ENCODE results near the gene IMMP2L. TPM values are rescaled to one million over a fixed set of nuclear protein-coding genes. Genes with fewer than 3 reads are reported as not detected.

IMMP2L gene
- polyA plus RNA-seq, 1 donor from 2014 or later = 23.2 TPM

DNA sequence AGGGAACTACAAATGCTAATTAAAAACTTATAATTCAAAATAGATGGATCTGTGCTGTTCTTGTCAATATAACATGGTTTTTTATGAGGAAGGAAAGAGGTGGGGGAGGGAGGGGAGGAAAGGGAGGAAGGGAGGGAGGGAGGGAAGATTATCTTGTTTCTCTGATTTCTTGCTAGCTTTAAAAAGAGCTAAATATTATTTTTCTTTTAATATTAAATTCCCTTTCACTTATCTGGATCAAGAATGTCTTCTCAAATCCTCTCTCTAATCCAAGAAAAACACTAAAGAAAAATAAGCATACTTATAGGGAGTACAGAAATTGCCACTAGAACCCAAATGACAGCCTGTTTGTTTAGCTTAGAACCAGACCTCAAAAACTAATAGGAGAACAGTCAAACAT is 416.2 kb downstream of the IMMP2L start:
- Mint-ChIP-seq H3K36me3 (peaks cover 1% of the 10 kb centered on the region), H3K4me1 (no peaks in the 10 kb centered on the region), H3K27ac (no peak overlapping the region), H3K9me3 (no peaks in the 10 kb centered on the region), H3K27me3 (no peaks in the 10 kb centered on the region), H3K4me3 (no peak overlapping the region)

DNA sequence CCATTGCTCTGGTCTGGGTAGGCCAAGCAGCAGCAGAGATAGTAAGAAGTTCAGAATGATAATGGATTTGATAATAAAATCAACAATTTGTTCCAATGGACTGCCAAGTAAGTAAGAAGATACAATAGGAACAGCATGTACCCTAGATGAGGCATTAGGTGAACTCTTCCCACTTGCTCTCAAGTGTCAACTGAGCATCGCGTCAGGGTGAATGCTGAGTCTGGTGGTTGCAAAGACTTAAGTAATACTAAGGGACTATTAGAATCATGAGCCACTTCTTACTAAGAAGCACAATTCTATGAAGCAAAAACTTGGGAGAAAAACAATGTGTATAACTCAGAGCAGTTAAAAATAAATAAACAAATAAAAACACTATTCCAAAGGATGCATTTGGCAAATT is 416.8 kb downstream of the IMMP2L start:
- H3K36me3 Mint-ChIP-seq = peaks cover 1% of the 10 kb centered on the region
- no peaks in the 10 kb centered on the region for H3K27me3 Mint-ChIP-seq
- H3K9me3 Mint-ChIP-seq = no peaks in the 10 kb centered on the region
- peak overlapping the region in 1 of 3 donors; percentile 1 for H3K27ac Mint-ChIP-seq
- H3K4me3 Mint-ChIP-seq = no peak overlapping the region
- H3K4me1 Mint-ChIP-seq = no peaks in the 10 kb centered on the region

DNA sequence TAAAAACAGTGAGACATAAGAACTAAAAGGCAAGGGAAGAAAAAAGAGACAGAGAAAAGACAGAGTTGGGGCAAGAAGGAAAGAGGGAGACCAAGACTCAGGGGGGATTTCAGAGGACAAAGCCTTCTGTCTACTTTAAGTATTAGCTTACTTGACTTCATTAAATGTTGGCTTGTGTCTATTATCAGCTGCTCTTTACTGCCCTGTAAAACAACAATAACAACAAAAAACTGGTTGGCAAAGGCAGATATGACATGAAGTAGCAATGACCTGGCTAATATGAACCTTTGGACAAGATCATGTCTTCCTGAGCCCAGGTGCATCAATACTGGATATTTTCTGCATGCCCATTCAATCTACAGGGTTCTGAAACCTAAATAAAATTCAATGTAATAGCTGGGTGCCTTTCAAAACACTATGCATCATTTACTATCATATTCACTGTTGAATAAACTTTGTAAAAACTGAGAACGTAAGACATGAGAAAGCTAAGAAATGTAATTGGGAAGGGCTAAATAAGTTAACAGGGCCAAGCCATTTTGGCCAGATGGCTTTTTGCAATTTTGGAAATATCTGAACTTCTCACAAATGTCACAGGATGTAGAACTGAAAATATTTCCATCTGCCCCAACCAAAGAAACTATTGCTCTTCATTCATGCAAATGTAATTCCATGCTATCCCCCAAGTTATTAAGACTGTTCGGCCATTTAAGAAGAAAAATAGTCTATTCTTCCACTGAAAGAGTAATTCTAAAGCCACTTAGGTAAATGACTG is 422.0 kb downstream of the IMMP2L start:
- peaks cover 1% of the 10 kb centered on the region for H3K36me3 Mint-ChIP-seq
- H3K9me3 Mint-ChIP-seq = no peaks in the 10 kb centered on the region
- H3K4me1 Mint-ChIP-seq = peaks cover 13 to 19% (median 16%) of the 10 kb centered on the region in 3 donors
- H3K27me3 Mint-ChIP-seq = no peaks in the 10 kb centered on the region
- H3K27ac Mint-ChIP-seq = peak overlapping the region in 1 of 3 donors; percentile 47
- H3K4me3 Mint-ChIP-seq = no peak overlapping the region

DNA sequence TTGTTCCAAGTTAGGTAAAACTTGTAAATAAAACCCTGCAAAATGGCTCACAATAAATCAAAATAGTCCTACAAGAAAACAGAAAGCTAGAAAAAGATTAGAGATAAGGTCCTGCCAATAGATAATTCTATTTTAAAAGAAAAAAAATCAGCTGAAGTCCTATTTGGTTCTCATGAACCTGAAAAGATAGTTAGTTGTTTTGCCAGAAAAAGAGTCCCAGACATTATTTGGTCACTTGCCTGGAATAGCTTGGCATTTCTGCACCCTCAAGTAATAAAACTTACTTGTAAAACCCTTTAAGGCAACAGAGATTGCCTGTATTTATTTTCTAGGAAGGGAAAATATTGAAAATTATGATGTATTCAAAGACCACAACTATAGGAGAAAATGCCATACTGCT is 423.7 kb downstream of the IMMP2L start:
- peaks cover 13 to 19% (median 16%) of the 10 kb centered on the region in 3 donors for H3K4me1 Mint-ChIP-seq
- H3K27me3 Mint-ChIP-seq = no peaks in the 10 kb centered on the region
- H3K27ac Mint-ChIP-seq = peak overlapping the region in 1 of 3 donors; percentile 61
- peaks cover 1% of the 10 kb centered on the region for H3K36me3 Mint-ChIP-seq
- H3K9me3 Mint-ChIP-seq = no peaks in the 10 kb centered on the region
- H3K4me3 Mint-ChIP-seq = peak overlapping the region in 1 of 4 donors; percentile 78

DNA sequence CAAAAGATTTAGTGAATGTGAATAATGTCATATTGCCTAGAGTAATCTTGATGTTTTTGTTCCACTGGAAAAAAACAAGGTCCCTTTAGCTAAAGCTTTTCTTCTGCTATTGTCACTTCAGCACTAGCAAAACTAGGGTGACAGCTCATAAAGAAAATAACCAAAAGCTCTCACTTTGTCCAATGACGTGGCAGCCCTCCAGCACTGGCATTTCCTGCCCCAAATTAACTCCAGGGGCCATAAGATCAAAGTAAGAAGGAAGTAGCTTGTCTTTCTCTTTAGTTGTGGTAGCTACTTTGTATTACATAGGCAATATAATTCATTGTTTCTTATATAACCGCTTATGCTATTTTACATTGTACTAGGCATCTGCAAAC is 424.1 kb downstream of the IMMP2L start:
- Mint-ChIP-seq H3K36me3 (peaks cover 1% of the 10 kb centered on the region), H3K4me1 (peaks cover 13 to 19% (median 16%) of the 10 kb centered on the region in 3 donors), H3K9me3 (no peaks in the 10 kb centered on the region), H3K27ac (peak overlapping the region; percentile 61 to 80 (median 74)), H3K27me3 (no peaks in the 10 kb centered on the region), H3K4me3 (peak overlapping the region in 1 of 4 donors; percentile 78)

DNA sequence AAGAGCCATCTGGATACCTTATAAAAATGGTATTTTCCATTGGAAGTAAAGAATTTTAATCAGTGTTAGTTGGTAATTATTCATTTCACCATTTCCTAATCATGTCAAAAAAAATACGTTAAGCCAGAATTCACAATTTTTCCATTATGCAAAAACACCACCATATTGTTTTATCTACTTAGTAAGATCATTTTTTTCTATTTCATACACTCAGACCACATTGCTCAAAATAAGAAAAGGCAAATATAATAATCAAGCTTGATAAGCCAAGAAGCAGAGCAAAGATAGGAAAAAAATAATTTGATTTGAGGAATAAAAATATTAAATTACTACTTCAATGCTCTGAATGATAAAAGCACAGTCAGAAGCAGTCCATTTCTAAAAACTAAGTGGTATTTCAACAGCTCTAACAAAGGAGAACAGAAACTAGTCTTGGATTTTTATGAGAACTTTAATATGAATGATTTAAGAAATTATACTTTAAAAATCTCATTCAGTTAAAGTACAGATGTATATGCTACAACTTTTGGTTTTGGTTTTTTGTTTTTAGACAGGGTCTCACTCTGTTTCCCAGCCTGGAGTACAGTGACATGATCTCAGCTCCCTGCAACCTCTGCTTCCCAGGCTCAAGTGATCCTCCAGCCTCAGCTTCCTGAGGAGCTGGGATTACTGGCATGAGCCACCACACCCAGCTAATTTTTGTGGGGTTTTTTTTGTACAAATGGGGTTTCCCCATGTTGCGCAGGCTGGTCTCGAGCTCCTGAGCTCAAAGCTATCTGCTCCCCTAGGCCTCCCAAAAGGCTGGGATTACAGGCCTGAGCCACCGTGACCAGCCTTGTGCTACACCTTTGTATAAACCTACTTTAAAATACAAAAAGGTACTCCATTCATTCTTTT is 424.7 kb downstream of the IMMP2L start:
- Mint-ChIP-seq H3K27ac (peak overlapping the region; percentile 61 to 80 (median 74)), H3K4me1 (peaks cover 13 to 19% (median 16%) of the 10 kb centered on the region in 3 donors), H3K4me3 (peak overlapping the region in 3 of 4 donors; percentile 9 to 78 (median 74)), H3K9me3 (no peaks in the 10 kb centered on the region), H3K27me3 (no peaks in the 10 kb centered on the region), H3K36me3 (peaks cover 1% of the 10 kb centered on the region)

DNA sequence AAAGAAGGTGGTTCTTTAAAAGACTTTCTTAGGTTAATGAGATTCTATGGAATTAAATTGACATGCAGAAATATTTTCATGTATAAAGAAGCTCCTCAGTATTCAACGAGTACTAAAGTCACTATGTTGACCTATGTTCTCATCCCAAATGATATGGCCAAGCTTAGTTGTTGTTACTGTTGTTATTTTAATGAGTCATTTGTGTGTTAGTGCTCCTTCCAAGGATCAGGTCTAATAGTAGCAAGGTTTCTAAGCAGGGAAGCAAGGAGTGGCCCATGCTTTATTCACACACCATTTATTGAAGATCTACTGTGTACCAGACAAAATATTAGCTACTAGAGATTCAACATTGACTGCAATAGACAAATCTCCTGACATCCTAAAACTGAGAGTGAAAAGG is 429.5 kb downstream of the IMMP2L start:
- H3K27ac Mint-ChIP-seq = no peak overlapping the region
- no peak overlapping the region for H3K4me3 Mint-ChIP-seq
- peaks cover 2% of the 10 kb centered on the region for H3K36me3 Mint-ChIP-seq
- H3K4me1 Mint-ChIP-seq = peaks cover 2 to 6% (median 2%) of the 10 kb centered on the region in 3 donors
- H3K9me3 Mint-ChIP-seq = no peaks in the 10 kb centered on the region
- no peaks in the 10 kb centered on the region for H3K27me3 Mint-ChIP-seq

DNA sequence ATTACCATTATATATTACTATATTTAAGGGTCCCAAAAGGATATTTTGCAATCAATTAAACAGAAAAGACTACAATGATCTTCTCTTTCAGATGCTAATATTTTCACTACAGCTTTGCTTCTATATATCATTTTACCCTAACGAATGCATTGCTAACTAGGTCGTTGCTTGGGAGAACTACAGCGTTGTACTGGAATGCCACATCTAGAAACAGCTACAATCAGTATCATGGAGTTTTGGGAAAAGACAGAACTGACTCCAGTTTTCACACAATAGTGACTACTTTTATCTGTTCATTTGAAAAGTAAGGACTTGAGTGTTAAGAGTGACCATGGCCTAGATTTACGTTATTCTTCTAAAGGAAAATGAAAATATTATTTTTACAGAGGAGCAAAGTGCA is 432.9 kb downstream of the IMMP2L start:
- Mint-ChIP-seq H3K36me3 (peaks cover 2% of the 10 kb centered on the region), H3K4me1 (no peaks in the 10 kb centered on the region), H3K4me3 (no peak overlapping the region), H3K9me3 (no peaks in the 10 kb centered on the region), H3K27me3 (no peaks in the 10 kb centered on the region), H3K27ac (no peak overlapping the region)

DNA sequence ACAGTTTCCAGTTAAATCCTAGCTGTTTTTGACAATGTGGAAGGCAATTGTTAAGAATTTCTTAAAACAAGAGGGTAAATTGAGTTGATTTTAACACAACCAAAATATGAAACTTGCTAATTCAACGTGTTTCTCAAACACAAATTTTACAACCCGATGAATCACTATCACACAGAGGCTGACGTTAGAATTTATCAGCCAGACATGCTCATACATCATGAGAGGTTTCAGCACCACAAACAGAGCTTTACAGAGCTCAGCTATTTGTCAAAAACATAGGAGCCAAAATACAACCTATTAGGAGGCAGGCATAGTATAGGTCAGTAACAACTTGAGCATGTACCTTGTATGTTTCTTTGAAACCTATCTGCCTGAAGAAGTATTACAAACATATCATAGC is 435.3 kb downstream of the IMMP2L start:
- Mint-ChIP-seq H3K9me3 (no peaks in the 10 kb centered on the region), H3K4me1 (no peaks in the 10 kb centered on the region), H3K36me3 (peaks cover 2% of the 10 kb centered on the region), H3K27ac (no peak overlapping the region), H3K4me3 (no peak overlapping the region), H3K27me3 (no peaks in the 10 kb centered on the region)

DNA sequence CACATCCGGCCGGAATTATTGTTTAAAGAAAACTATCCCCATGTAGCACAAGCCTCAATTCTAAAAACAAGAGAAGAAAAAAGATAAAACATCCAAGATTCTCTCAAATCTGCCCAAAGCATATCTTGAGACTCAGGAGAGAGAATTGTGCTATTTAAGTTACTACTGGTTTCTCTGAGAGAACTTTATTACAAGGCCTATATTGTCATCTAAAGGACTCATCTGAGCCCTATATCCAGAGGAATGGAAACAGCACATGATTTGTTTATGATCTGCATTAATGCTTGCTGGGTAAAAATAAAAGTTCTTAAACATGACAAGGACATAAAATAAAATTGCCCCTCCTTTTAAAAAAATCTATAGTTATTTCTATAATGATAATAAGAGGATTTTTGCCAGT is 446.3 kb downstream of the IMMP2L start:
- H3K27ac Mint-ChIP-seq = no peak overlapping the region
- H3K27me3 Mint-ChIP-seq = no peaks in the 10 kb centered on the region
- no peak overlapping the region for H3K4me3 Mint-ChIP-seq
- no peaks in the 10 kb centered on the region for H3K36me3 Mint-ChIP-seq
- peaks cover 0 to 2% (median 0%) of the 10 kb centered on the region in 3 donors for H3K9me3 Mint-ChIP-seq
- H3K4me1 Mint-ChIP-seq = no peaks in the 10 kb centered on the region

DNA sequence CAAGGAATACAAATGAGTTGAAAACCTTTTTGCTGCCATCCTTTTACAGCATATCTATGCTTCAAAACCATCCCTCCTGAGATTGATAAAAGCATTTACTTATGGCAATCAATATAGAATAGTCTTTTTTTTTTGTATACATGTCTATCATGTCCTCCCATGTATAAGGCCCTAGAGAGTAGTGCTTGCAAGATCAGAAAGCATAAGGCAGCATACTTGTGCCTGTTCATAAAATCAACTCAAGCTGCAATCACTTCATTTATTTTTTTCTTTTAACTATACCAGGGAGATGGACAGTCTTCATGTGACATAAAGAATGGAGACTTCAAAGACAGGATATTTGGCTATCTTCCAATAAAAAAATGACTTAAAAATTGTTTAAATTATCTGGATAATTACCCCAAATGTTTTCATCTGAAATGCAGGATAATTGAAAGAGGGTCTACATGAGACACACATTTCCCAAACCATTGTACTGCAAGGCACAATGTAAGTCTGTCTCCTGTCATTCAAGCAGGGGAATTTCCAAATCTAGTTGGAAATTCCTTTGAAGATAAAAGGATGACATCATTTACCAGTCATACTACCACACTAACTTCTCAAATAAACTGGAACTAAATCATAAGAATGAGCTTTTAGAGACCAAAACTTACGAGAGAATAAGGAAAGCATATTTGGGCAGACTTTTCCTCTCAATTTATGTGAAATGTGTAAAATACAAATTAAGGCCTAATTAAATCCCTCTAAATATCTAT is 448.9 kb downstream of the IMMP2L start:
- Mint-ChIP-seq H3K36me3 (no peaks in the 10 kb centered on the region), H3K27me3 (no peaks in the 10 kb centered on the region), H3K4me3 (no peak overlapping the region), H3K4me1 (no peaks in the 10 kb centered on the region), H3K9me3 (peaks cover 0 to 2% (median 0%) of the 10 kb centered on the region in 3 donors), H3K27ac (no peak overlapping the region)

DNA sequence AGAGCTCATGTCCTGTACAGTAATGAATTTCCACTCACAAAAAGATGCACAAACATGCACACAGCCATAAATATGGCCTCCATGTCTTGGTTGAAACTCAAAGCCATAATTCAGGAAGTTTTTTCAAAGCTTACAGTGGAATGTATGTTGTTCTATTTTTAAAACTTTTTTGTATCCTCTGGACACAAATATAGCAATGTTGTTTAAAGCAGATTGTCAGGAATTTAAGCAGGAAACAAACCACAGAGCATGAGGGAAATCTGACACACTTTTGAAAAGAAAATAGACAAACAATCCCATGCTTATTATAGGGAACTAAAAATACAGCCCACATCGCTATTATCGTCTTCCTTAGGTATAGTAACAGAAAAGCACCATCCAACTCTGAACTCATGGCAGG is 449.9 kb downstream of the IMMP2L start:
- Mint-ChIP-seq H3K4me3 (no peak overlapping the region), H3K36me3 (no peaks in the 10 kb centered on the region), H3K27ac (no peak overlapping the region), H3K9me3 (peaks cover 0 to 2% (median 0%) of the 10 kb centered on the region in 3 donors), H3K4me1 (no peaks in the 10 kb centered on the region), H3K27me3 (no peaks in the 10 kb centered on the region)

DNA sequence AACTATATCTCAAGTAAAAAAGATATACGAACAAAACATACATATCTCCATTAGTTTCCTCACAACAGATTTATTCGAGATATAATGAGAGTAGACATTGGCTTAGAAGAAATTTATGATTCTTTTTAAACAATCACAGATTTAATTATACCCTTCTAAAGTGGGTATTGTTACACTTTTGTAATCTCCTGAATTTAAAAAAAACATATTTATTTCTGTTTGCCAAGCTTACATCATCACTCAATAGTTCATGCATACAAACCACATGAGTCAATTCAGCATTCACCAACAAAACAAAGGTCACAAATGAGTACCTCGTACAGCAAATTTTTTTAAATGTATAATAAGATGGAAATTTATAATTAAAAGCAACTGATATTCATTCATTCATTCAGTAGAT is 453.8 kb downstream of the IMMP2L start:
- Mint-ChIP-seq H3K4me1 (peaks cover 20 to 31% (median 22%) of the 10 kb centered on the region in 3 donors), H3K27ac (no peak overlapping the region), H3K9me3 (peaks cover 0 to 2% (median 0%) of the 10 kb centered on the region in 3 donors), H3K27me3 (no peaks in the 10 kb centered on the region), H3K4me3 (no peak overlapping the region), H3K36me3 (no peaks in the 10 kb centered on the region)

DNA sequence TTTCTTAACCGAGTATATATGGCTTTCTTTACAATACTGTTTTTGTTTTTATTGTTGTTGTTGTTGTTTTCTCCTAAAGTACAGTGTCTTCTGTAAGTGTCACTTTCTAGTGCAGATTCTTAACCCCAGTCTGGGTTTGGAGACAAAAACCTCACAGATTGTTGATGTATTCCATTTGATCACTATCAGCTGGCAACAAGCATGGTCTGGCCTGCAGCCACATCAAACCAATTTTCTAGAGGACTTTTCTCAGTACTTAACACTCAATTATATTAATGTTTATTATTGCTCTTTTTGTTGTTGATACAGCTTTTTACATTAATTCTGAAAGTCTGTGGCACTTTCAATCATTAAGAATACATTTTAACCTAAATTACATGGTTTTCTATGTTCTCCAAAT is 454.3 kb downstream of the IMMP2L start:
- H3K27me3 Mint-ChIP-seq = no peaks in the 10 kb centered on the region
- H3K4me1 Mint-ChIP-seq = peaks cover 23 to 33% (median 25%) of the 10 kb centered on the region in 3 donors
- H3K27ac Mint-ChIP-seq = no peak overlapping the region
- no peak overlapping the region for H3K4me3 Mint-ChIP-seq
- peaks cover 0 to 2% (median 0%) of the 10 kb centered on the region in 3 donors for H3K9me3 Mint-ChIP-seq
- H3K36me3 Mint-ChIP-seq = no peaks in the 10 kb centered on the region

DNA sequence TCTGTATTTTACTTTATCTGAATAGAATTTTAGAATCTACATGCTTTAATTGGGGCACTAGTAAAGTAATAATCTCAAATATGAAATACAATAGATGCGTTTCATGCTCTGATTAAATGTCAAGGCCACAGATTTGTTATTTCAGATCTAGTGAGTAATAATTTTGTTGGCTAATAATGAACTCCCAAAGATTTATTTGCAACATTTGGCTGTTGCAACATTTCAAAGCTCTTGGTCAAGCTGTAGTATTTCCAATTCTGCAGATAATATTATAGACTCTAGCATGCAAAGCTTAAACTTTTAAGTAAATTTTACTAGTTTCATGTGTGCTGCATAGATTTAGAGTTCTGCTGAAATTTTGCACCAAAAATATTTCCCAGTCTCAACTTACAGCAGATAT is 454.7 kb downstream of the IMMP2L start:
- H3K4me3 Mint-ChIP-seq = no peak overlapping the region
- H3K36me3 Mint-ChIP-seq = no peaks in the 10 kb centered on the region

More for the DNA sequence above, 454.7 kb downstream of the IMMP2L start:
- H3K27ac Mint-ChIP-seq = no peak overlapping the region
- peaks cover 0 to 2% (median 0%) of the 10 kb centered on the region in 3 donors for H3K9me3 Mint-ChIP-seq
- H3K27me3 Mint-ChIP-seq = no peaks in the 10 kb centered on the region
- peaks cover 23 to 33% (median 25%) of the 10 kb centered on the region in 3 donors for H3K4me1 Mint-ChIP-seq
